Heart right ventricle (tissue), 16 donors: Measurements from ENCODE around the gene ZNF521. TPM values are rescaled to one million over a fixed set of nuclear protein-coding genes. Genes with fewer than 3 reads are reported as not detected.

ENCODE experiments used
- ATAC-seq, 8 donors: fragments of 200-7000 bp; cut with Tn5 transposase; one replicate each; pipeline ENCODE4 v1.9.1; 2020; ENCODE audit warnings: mild to moderate bottlenecking in 8 of 8, moderate library complexity in 8 of 8, moderate number of reproducible peaks in 1 of 8
- DNase-seq, 2 donors: peaks; one replicate each; pipeline ENCODE4 v3.0.0-alpha.2; 2020
- H3K27ac ChIP-seq, 10 donors: fragments of 200-600 bp; sonication (generic) in 2 of 10; one replicate each; pipeline versions ENCODE4 v1.5.0 to v1.8.0; 2020 to 2022; ENCODE audit warnings: mild to moderate bottlenecking in 3 of 10
- H3K27me3 ChIP-seq, 7 donors: fragments of 200-600 bp; one replicate each; pipeline ENCODE4 v1.8.0; 2021 to 2022; ENCODE audit warnings: mild to moderate bottlenecking in 2 of 7
- H3K36me3 ChIP-seq, 9 donors: fragments of 200-600 bp; sonication (generic) in 1 of 9; one replicate each; pipeline versions ENCODE4 v1.5.0 to v1.8.0; 2020 to 2022; ENCODE audit warnings: mild to moderate bottlenecking in 2 of 9
- H3K4me1 ChIP-seq, 9 donors: fragments of 200-600 bp; sonication (generic) in 1 of 9; one replicate each; pipeline versions ENCODE4 v1.5.0 to v1.8.0; 2020 to 2022; ENCODE audit warnings: mild to moderate bottlenecking in 4 of 9
- H3K4me3 ChIP-seq, 10 donors: fragments of 200-600 bp; sonication (generic) in 2 of 10; one replicate each; pipeline versions ENCODE4 v1.5.0 to v1.8.0; 2020 to 2022; ENCODE audit warnings: mild to moderate bottlenecking in 7 of 10, moderate library complexity in 2 of 10
- H3K9me3 ChIP-seq, 11 donors: fragments of 200-600 bp in 10 of 11; sonication (generic) in 2 of 11; one replicate each; pipeline versions ENCODE4 v1.5.0 to v1.8.0; 2013 to 2022; ENCODE audit warnings: mild to moderate bottlenecking in 2 of 11, control low read depth in 1 of 11, moderate library complexity in 1 of 11
- CTCF ChIP-seq, 9 donors: fragments of 200-600 bp; sonication (generic) in 2 of 9; IDR thresholded peaks; one replicate each; pipeline versions ENCODE4 v1.5.0 to v1.8.0; 2021 to 2022; ENCODE audit warnings: antibody characterized with exemption in 9 of 9, mild to moderate bottlenecking in 5 of 9, moderate library complexity in 1 of 9
- WGBS, 2 donors: extraction: QIAGEN DNeasy Blood & Tissue Kit; methylation state at CpG; one replicate each; pipeline ENCODE4 v1.1.7; 2013; ENCODE audit warnings: inconsistent platforms in 1 of 2; 5-methylcytosine and 5-hydroxymethylcytosine counted together
- intact Hi-C, 10 donors: fragments of 100-400 bp; cut with DNase I; formaldehyde crosslinking; loops; one replicate each; pipeline versions ENCODE4 v1.11.1 to v1.14.2; 2022
- polyA plus RNA-seq, 2 donors: library from polyadenylated mRNA; stranded (reverse); fragments of 200-250 nt; gene quantifications; one replicate each; pipeline ENCODE4 v1.2.3, GENCODE V29; 2013
- total RNA-seq, 10 donors: library from RNA; stranded (reverse); fragmentation: NEBNext Ultra II Directional in 3 of 10; extraction: Animal tissue kit (Norgen Biotek cat#: 25700) in 3 of 10; gene quantifications; one replicate each; pipeline versions ENCODE4 v1.2.1 to v1.2.4, GENCODE V29; 2021 to 2023
- donor health status: Arrhythmogenic right ventricular cardiomyopathy.
- donor health status: ischemic (EF 13 %, LVEDD 7.1; RV severe dilation, severe dysfunction).
- donor health status: healthy with polysubstance abuse.
- donor health status: DM: no; HTN: yes; CAD: no.
- donor health status: DM: no; HTN: no; CAD: no.
- donor health status: ischemic (EF 25% LVEDD 6.9; RV normal size, moderate dysfunction).
- donor health status: ischemic (EF 25% LVEDD 5.7; RV mildly dilated, moderate dysfunction).
- donor health status: healthy.
- donor health status: DM: yes; HTN: yes; CAD: no.
- donor health status: Ischemic cardiomyopathy.
- donor health status: ischemic (EF 35%, LVEDD 5.7; RV mildly dilated, moderate dysfunction).
- donor health status: nonischemic (EF 11% LVEDD 7.7; RV severe dilation, severe dysfunction).
- donor health status: DM: yes; HTN: yes; CAD: no.
- donor health status: PGD.
- donor health status: ischemic (EF 29% LVEDD 5.4; RV normal size, mild dysfunction).
- donor health status: nonischemic (EF 23%, LVEDD 6.1; RV moderate dilation, normal function).

The ZNF521 gene
- total and polyA plus RNA-seq, 12 donors = 3.3 to 26.4 (median 15.5) TPM

DNA sequence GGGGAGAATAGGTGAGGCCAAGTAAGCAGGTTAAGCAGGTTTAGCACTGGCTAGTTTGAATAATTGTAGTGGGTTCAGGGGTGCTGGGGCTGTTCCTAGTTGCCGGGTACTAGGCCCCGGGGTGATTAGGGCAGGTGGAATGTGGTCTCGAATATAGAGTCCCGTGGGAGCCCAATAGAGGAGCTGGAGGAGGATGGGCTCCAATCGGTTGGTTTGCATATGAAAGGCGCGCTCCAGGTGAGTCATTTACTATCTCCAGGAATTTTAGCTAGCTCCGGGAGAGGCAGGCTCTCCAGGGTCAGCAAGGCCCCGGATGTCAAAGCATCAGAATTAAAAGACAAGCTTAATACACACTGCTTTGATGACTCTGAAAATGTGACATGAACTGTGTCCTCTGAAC lies 304.0 kb downstream of the ZNF521 start:
- ATAC-seq (no peak), DNase-seq (no peak)
- WGBS, 2 donors = 61 to 77% methylated on average over 9 of the region's 9 CpGs
- TF ChIP-seq CTCF (IDR thresholded peaks at IDR 0.05) = no peak
- Histone ChIP-seq H3K4me1 (no peaks in the 10 kb centered on the region), H3K4me3 (no peak overlapping the region), H3K27ac (no peak overlapping the region), H3K27me3 (no peaks in the 10 kb centered on the region), H3K36me3 (no peaks in the 10 kb centered on the region), H3K9me3 (no peaks in the 10 kb centered on the region)
- intact Hi-C loops = no loop called here

- no peak for ATAC-seq
- TF ChIP-seq CTCF (IDR thresholded peaks at IDR 0.05) = no peak
Measured at GRCh38 chr18:25047421-25047820, 304.5 kb downstream of the ZNF521 start.

GRCh38 chr18:25044694-25045093 lies 307.3 kb downstream of the ZNF521 start:
- intact Hi-C loops = no loop called here
- Histone ChIP-seq H3K36me3 (no peaks in the 10 kb centered on the region), H3K4me1 (peaks cover 0 to 6% (median 0%) of the 10 kb centered on the region in 9 donors), H3K27ac (no peak overlapping the region), H3K27me3 (peaks cover 0 to 5% (median 0%) of the 10 kb centered on the region in 7 donors), H3K9me3 (no peaks in the 10 kb centered on the region), H3K4me3 (no peak overlapping the region)
- 47 to 67% methylated on average over 2 of the region's 2 CpGs for WGBS, 2 donors
- ATAC-seq (no peak), DNase-seq (no peak)
- no peak for TF ChIP-seq CTCF (IDR thresholded peaks at IDR 0.05)

More at GRCh38 chr18:25047421-25047820, 304.5 kb downstream of the ZNF521 start:
- Histone ChIP-seq H3K27ac (no peak overlapping the region), H3K36me3 (no peaks in the 10 kb centered on the region), H3K27me3 (no peaks in the 10 kb centered on the region), H3K9me3 (no peaks in the 10 kb centered on the region), H3K4me1 (peaks cover 0 to 4% (median 0%) of the 10 kb centered on the region in 9 donors), H3K4me3 (no peak overlapping the region)
- 96 to 97% methylated on average over 3 of the region's 3 CpGs for WGBS, 2 donors
- intact Hi-C loops = no loop called here
- no peak for DNase-seq

DNA sequence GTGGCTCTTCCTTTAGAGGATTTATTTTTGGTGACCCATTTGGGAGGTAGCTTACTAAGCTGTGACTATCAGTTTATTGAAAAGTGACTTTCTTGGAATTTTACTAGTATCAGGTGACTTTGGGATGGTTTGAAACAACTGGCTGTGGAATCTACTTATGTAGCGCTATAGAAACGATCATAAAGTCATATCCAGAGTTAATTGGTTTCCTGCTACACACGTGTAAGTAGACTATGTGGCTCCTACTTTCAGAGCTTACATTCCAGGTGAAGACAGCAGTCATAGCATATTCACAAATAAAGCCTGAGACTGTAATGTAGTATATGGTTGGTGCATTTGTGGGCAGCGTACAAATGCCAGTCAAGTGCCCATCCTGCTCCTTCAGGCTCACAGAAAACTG lies 308.9 kb downstream of the ZNF521 start:
- TF ChIP-seq CTCF (IDR thresholded peaks at IDR 0.05) = no peak
- H3K36me3 ChIP-seq = no peaks in the 10 kb centered on the region
- intact Hi-C loops = no loop called here
- 81 to 84% methylated on average over 4 of the region's 4 CpGs for WGBS, 2 donors
- no peak overlapping the region for H3K27ac ChIP-seq
- DNase-seq (no peak), ATAC-seq (no peak)
- no peak overlapping the region for H3K4me3 ChIP-seq
- H3K4me1 ChIP-seq = peaks cover 0 to 6% (median 0%) of the 10 kb centered on the region in 9 donors
- no peaks in the 10 kb centered on the region for H3K9me3 ChIP-seq
- peaks cover 0 to 5% (median 0%) of the 10 kb centered on the region in 7 donors for H3K27me3 ChIP-seq
